Neural progenitor cell (in vitro differentiated cells): ENCODE results near the gene ARL17B. TPM values are rescaled to one million over a fixed set of nuclear protein-coding genes. Genes with fewer than 3 reads are reported as not detected.
"Not testable (repeated sequence)": the region's sequence is repeated elsewhere in the genome, so short reads cannot be mapped to it uniquely, and the experiment has no call there.

Experiments
- DNase-seq: peaks from one replicate; pipeline ENCODE4 v3.0.0-alpha.2; 2016; ENCODE audit warnings: low spot score
- H2AFZ ChIP-seq: fragments of 200-600 bp; sonication (generic); replicated peaks from 2 replicates; pipeline ENCODE4 v1.6.1; 2016; ENCODE audit warnings: antibody characterized with exemption
- H3F3A ChIP-seq: fragments of 200-600 bp; sonication (generic); 2 replicates; pipeline ENCODE4 v1.6.1; 2016; ENCODE audit warnings: antibody characterized with exemption, low read depth
- H3K27ac ChIP-seq: fragments of 200-600 bp; sonication (generic); 2 replicates; pipeline ENCODE4 v1.5.1; 2016; ENCODE audit warnings: mild to moderate bottlenecking
- H3K27me3 ChIP-seq: fragments of 200-600 bp; sonication (generic); 2 replicates; pipeline ENCODE4 v1.6.1; 2016; ENCODE audit warnings: mild to moderate bottlenecking, moderate library complexity
- H3K36me3 ChIP-seq: fragments of 200-600 bp; sonication (generic); 2 replicates; pipeline ENCODE4 v1.5.1; 2016
- H3K4me1 ChIP-seq: fragments of 200-600 bp; sonication (generic); 2 replicates; pipeline ENCODE4 v1.6.1; 2016; ENCODE audit warnings: mixed run types
- H3K4me2 ChIP-seq: fragments of 200-600 bp; sonication (generic); 2 replicates; pipeline ENCODE4 v1.6.1; 2016
- H3K4me3 ChIP-seq: fragments of 200-600 bp; sonication (generic); 2 replicates; pipeline ENCODE4 v1.5.1; 2016
- H3K79me2 ChIP-seq: fragments of 200-600 bp; sonication (generic); 2 replicates; pipeline ENCODE4 v1.6.1; 2016; ENCODE audit warnings: low read depth
- H3K9ac ChIP-seq: fragments of 200-600 bp; sonication (generic); 2 replicates; pipeline ENCODE4 v1.6.1; 2016
- H3K9me3 ChIP-seq: fragments of 200-600 bp; sonication (generic); 2 replicates; pipeline ENCODE4 v1.5.1; 2016; ENCODE audit warnings: low read depth
- H4K20me1 ChIP-seq: fragments of 200-600 bp; sonication (generic); 2 replicates; pipeline ENCODE4 v1.6.1; 2016; ENCODE audit warnings: low read depth
- H3K27ac Mint-ChIP-seq: 3 replicates; pipeline ENCODE4 v1.8.0; 2021; ENCODE audit warnings: mixed read lengths
- H3K27me3 Mint-ChIP-seq: 2 replicates; pipeline ENCODE4 v1.8.0; 2022; ENCODE audit warnings: low read depth, mild to moderate bottlenecking, inconsistent platforms, moderate library complexity, mixed read lengths; ENCODE audit not compliant: insufficient read depth
- H3K36me3 Mint-ChIP-seq: 3 replicates; pipeline ENCODE4 v1.8.0; 2021; ENCODE audit warnings: mixed read lengths
- H3K4me1 Mint-ChIP-seq: 3 replicates; pipeline ENCODE4 v1.8.0; 2021; ENCODE audit warnings: mixed read lengths
- H3K4me3 Mint-ChIP-seq: 3 replicates; pipeline ENCODE4 v1.8.0; 2021; ENCODE audit warnings: mild to moderate bottlenecking, moderate library complexity, mixed read lengths
- H3K9me3 Mint-ChIP-seq: 3 replicates; pipeline ENCODE4 v1.8.0; 2020; ENCODE audit warnings: mixed read lengths
- total RNA-seq: library from RNA; depleted of rRNA; stranded (reverse); fragments of >200 nt; gene quantifications from 2 replicates; pipeline ENCODE4 v1.2.3, GENCODE V29; 2015; ENCODE audit warnings: low replicate concordance

Gene ARL17B
- total RNA-seq, 1 donor from 2014 or later = 22.4 TPM

- not testable (repeated sequence) for H3K4me3 Mint-ChIP-seq, DNase-seq, H3K9ac ChIP-seq, H3K4me1 ChIP-seq, H2AFZ ChIP-seq, H3K27me3 Mint-ChIP-seq, H3K4me2 ChIP-seq, H3K4me3 ChIP-seq, H3K9me3 ChIP-seq, H3K4me1 Mint-ChIP-seq, H4K20me1 ChIP-seq, H3K27ac Mint-ChIP-seq, H3K36me3 Mint-ChIP-seq, H3K27me3 ChIP-seq, H3F3A ChIP-seq, H3K9me3 Mint-ChIP-seq, H3K79me2 ChIP-seq, H3K36me3 ChIP-seq, H3K27ac ChIP-seq
Observed at GRCh38 chr17:46348345-46348744, 13.2 kb downstream of the ARL17B start.

GRCh38 chr17:46342131-46342530 is 19.4 kb downstream of the ARL17B start:
- not testable (repeated sequence) for H3K4me1 ChIP-seq, H3K27me3 ChIP-seq, H3K4me1 Mint-ChIP-seq, H3K79me2 ChIP-seq, H3K27ac Mint-ChIP-seq, H2AFZ ChIP-seq, H3K36me3 Mint-ChIP-seq, H3K9ac ChIP-seq, H3F3A ChIP-seq, H3K9me3 Mint-ChIP-seq, H4K20me1 ChIP-seq, H3K36me3 ChIP-seq, H3K4me3 Mint-ChIP-seq, DNase-seq, H3K27me3 Mint-ChIP-seq, H3K9me3 ChIP-seq, H3K4me3 ChIP-seq, H3K27ac ChIP-seq, H3K4me2 ChIP-seq

GRCh38 chr17:46341220-46341619 is 20.3 kb downstream of the ARL17B start:
- DNase-seq, H3K27ac ChIP-seq, H4K20me1 ChIP-seq, H3K4me2 ChIP-seq, H3K36me3 ChIP-seq, H3K36me3 Mint-ChIP-seq, H3K4me1 Mint-ChIP-seq, H3K27me3 ChIP-seq, H3K4me3 Mint-ChIP-seq, H3F3A ChIP-seq, H3K27ac Mint-ChIP-seq, H3K4me3 ChIP-seq, H3K9me3 Mint-ChIP-seq, H3K4me1 ChIP-seq, H3K9ac ChIP-seq, H3K27me3 Mint-ChIP-seq, H3K79me2 ChIP-seq, H3K9me3 ChIP-seq, H2AFZ ChIP-seq: not testable (repeated sequence)

GRCh38 chr17:46294831-46295230 is 66.7 kb downstream of the ARL17B start, which contains the start of gene LRRC37A:
Gene LRRC37A (plus strand): TSS chr17:46295131. CDS start chr17:46295134, 3 bp downstream.
- not testable (repeated sequence) for H3K79me2 ChIP-seq, H3K9me3 Mint-ChIP-seq, H3K9ac ChIP-seq, H2AFZ ChIP-seq, H4K20me1 ChIP-seq, H3K36me3 ChIP-seq, H3K27ac ChIP-seq, H3K4me1 Mint-ChIP-seq, H3K36me3 Mint-ChIP-seq, H3K4me3 Mint-ChIP-seq, H3K9me3 ChIP-seq, H3K27ac Mint-ChIP-seq, DNase-seq, H3F3A ChIP-seq, H3K27me3 ChIP-seq, H3K4me3 ChIP-seq, H3K4me1 ChIP-seq, H3K4me2 ChIP-seq, H3K27me3 Mint-ChIP-seq

GRCh38 chr17:46291618-46292017 is 69.9 kb downstream of the ARL17B start:
- not testable (repeated sequence) for H3K4me2 ChIP-seq, H3K9ac ChIP-seq, H3K9me3 ChIP-seq, H3K4me1 Mint-ChIP-seq, H3F3A ChIP-seq, H4K20me1 ChIP-seq, H3K27ac Mint-ChIP-seq, H3K36me3 ChIP-seq, H2AFZ ChIP-seq, H3K27ac ChIP-seq, H3K4me1 ChIP-seq, H3K9me3 Mint-ChIP-seq, H3K4me3 Mint-ChIP-seq, H3K27me3 ChIP-seq, H3K36me3 Mint-ChIP-seq, H3K27me3 Mint-ChIP-seq, H3K4me3 ChIP-seq, H3K79me2 ChIP-seq, DNase-seq

- not testable (repeated sequence) for H3K27ac ChIP-seq, H3K4me2 ChIP-seq, H3K27me3 ChIP-seq, H3F3A ChIP-seq, H3K9me3 ChIP-seq, H2AFZ ChIP-seq, H3K79me2 ChIP-seq, H3K9ac ChIP-seq, DNase-seq, H3K36me3 Mint-ChIP-seq, H3K4me3 ChIP-seq, H3K27me3 Mint-ChIP-seq, H3K9me3 Mint-ChIP-seq, H3K4me1 ChIP-seq, H3K4me3 Mint-ChIP-seq, H4K20me1 ChIP-seq, H3K4me1 Mint-ChIP-seq, H3K36me3 ChIP-seq
- H3K27ac Mint-ChIP-seq = peak overlapping the region; percentile 68
Observed at GRCh38 chr17:46290906-46291546, 70.5 kb downstream of the ARL17B start.

- not testable (repeated sequence) for H3K4me2 ChIP-seq, H3K27ac ChIP-seq, H3F3A ChIP-seq, H3K36me3 ChIP-seq, H2AFZ ChIP-seq, H3K9ac ChIP-seq, H3K4me3 ChIP-seq, H3K27ac Mint-ChIP-seq, H3K27me3 ChIP-seq, H3K27me3 Mint-ChIP-seq, H3K9me3 Mint-ChIP-seq, H3K4me1 ChIP-seq, H3K4me3 Mint-ChIP-seq, H3K36me3 Mint-ChIP-seq, H3K9me3 ChIP-seq, H3K4me1 Mint-ChIP-seq, DNase-seq
- H3K79me2 ChIP-seq = peaks cover 17% of the 10 kb centered on the region
- H4K20me1 ChIP-seq = peaks cover 14% of the 10 kb centered on the region
Observed at GRCh38 chr17:46287587-46287986, 74.0 kb downstream of the ARL17B start.
